Skeletal muscle tissue (tissue), 4 donors: ENCODE data around the gene MRPS5. TPM values are rescaled to one million over a fixed set of nuclear protein-coding genes. Genes with fewer than 3 reads are reported as not detected.
"Not testable (repeated sequence)": the region's sequence is repeated elsewhere in the genome, so short reads cannot be mapped to it uniquely, and the experiment has no call there.

Experiments
- H3K27ac ChIP-seq: one replicate; pipeline ENCODE4 v1.7.0; 2013; ENCODE audit warnings: mild to moderate bottlenecking, low read depth, low read length, inconsistent platforms
- H3K27me3 ChIP-seq, 3 donors: one replicate each; pipeline ENCODE4 v1.7.0; 2013; ENCODE audit warnings: low read length in 3 of 3; ENCODE audit not compliant: control insufficient read depth in 3 of 3, insufficient read depth in 3 of 3
- H3K36me3 ChIP-seq, 3 donors: one replicate each; pipeline ENCODE4 v1.7.0; 2013; ENCODE audit warnings: low read length in 3 of 3; ENCODE audit not compliant: control insufficient read depth in 3 of 3, insufficient read depth in 3 of 3
- H3K4me1 ChIP-seq, 3 donors: one replicate each; pipeline ENCODE4 v1.7.0; 2013; ENCODE audit warnings: low read length in 3 of 3, mild to moderate bottlenecking in 3 of 3; ENCODE audit not compliant: control insufficient read depth in 3 of 3, insufficient read depth in 3 of 3
- H3K4me3 ChIP-seq, 3 donors: one replicate each; pipeline ENCODE4 v1.7.0; 2013; ENCODE audit warnings: low read length in 3 of 3
- H3K9ac ChIP-seq, 3 donors: one replicate each; pipeline ENCODE4 v1.7.0; 2013; ENCODE audit warnings: low read length in 3 of 3, mild to moderate bottlenecking in 3 of 3, moderate library complexity in 2 of 3, low read depth in 1 of 3
- H3K9me3 ChIP-seq, 3 donors: one replicate each; pipeline ENCODE4 v1.7.0; 2013; ENCODE audit warnings: low read length in 3 of 3; ENCODE audit not compliant: control insufficient read depth in 3 of 3
- total RNA-seq: library from RNA; depleted of rRNA; stranded (reverse); fragments of >200 nt; gene quantifications from one replicate; pipeline ENCODE4 v1.2.3, GENCODE V29; 2014
- donor health status: Osteomylitis.

The MRPS5 gene
- total RNA-seq, 1 donor from 2014 or later, result 36.5 TPM

DNA sequence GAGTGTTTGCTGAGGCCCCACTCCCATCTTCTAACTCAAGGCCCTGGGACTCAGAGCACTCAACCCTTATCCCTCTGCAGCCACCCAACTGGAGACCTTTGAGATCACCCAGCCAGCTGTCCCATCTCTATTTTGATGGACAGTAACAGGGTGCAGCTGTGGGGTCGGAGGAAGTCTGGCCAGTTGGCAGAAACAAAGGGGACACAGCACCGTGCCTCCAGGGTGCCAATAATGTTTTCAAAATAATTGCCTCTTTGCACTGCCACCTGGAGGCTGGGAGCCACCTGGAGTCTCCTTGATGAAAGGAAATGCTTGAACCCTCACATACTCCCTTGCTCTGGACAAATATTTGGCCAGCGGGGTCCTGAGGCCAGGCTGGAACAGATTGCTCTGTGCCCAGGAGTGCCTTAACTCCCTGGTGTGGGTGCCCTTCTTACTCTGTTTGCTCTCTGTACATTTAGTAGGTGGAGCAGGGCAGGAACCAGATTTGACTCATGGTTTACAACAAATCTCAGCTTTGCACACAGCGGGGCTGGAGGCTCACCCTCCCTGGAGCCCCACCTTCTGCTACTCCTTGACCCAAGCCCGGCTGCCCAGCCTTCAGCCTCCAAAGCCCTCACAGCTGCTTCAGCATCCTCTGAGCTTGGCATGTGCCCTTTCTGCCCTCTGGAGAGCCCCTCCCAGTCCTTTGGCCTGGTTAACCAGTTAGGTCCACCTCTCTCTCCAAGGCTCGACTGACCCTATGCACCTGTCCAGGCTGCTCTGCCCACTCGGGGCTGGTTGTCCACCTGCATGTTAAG lies 78.9 kb downstream of the MRPS5 start:
- Histone ChIP-seq H3K9me3 (no peaks in the 10 kb centered on the region), H3K36me3 (no peaks in the 10 kb centered on the region), H3K4me1 (peaks cover 16 to 21% (median 18%) of the 10 kb centered on the region in 3 donors), H3K4me3 (peak overlapping the region; percentile 19 to 60 (median 57)), H3K27me3 (peaks cover 0 to 2% (median 0%) of the 10 kb centered on the region in 3 donors), H3K27ac (peak overlapping the region; percentile 83), H3K9ac (peak overlapping the region in 2 of 3 donors; percentile 1 to 57)

- H3K27me3 ChIP-seq, result peaks cover 0 to 2% (median 0%) of the 10 kb centered on the region in 3 donors
- no peak overlapping the region for H3K4me3 ChIP-seq
- no peaks in the 10 kb centered on the region for H3K36me3 ChIP-seq
- no peaks in the 10 kb centered on the region for H3K9me3 ChIP-seq
- H3K27ac ChIP-seq, result no peak overlapping the region
- peaks cover 16 to 21% (median 18%) of the 10 kb centered on the region in 3 donors for H3K4me1 ChIP-seq
- no peak overlapping the region for H3K9ac ChIP-seq
Observed at GRCh38 chr2:95041824-95042442, 79.7 kb downstream of the MRPS5 start.

DNA sequence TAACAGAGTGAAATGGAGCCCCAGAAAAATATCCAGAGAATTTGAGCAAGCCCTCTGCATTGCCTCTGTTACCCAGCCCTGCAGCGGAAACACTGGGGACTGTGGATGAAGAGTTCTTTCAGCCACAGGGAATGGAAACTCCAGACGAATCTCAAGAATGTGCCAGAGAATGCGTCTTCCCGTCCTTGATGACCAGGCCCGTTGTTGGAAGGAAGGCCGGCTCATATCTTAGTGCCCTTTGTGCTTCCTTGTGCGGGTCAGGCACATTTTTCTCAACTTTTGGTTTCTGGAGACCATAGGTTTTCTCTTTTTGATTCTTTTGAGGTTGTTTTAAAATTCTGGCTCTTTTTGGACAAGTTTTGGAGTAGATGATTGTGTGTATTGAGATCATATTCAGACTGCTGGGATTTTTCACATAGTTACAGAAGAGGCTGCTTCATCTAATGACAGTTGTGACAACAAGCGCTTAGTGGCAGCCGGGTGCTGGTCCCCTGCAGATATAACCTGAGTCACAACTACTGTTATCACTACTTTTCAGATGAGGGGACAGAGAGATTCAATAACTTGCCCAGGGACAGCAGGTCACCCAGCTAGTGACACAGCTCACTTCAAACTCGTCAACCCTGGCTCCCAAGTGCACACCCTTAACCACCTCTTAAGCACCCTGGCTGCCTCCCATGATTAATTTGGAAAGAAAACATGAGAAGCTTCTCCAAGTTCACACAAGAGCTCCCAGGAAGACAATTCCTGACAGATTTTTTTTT lies 80.4 kb downstream of the MRPS5 start:
- H3K36me3 ChIP-seq, result no peaks in the 10 kb centered on the region

DNA sequence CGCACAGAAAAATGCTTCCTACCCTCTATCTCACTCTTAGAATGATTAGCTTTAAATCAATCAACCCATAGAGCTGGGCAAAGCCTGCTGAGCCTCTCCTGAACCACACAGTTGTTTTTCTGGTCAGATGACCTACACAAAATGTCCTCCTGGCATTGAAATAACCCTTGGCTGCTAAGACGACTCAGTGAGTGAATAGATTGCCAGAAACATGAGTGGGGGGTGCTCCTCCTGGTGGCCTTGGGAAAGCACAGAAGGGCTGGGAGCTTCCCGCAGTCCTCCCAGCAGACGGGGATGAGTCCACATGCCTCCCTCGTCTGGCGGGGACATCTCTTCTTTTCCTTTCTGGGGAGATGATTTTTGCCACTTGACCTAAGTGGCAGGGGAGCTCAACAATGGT lies 81.2 kb downstream of the MRPS5 start:
- no peaks in the 10 kb centered on the region for H3K36me3 ChIP-seq
- no peaks in the 10 kb centered on the region for H3K9me3 ChIP-seq
- no peak overlapping the region for H3K4me3 ChIP-seq
- H3K9ac ChIP-seq, result no peak overlapping the region
- H3K27ac ChIP-seq, result no peak overlapping the region
- peaks cover 0 to 2% (median 0%) of the 10 kb centered on the region in 3 donors for H3K27me3 ChIP-seq
- H3K4me1 ChIP-seq, result peaks cover 16 to 21% (median 18%) of the 10 kb centered on the region in 3 donors

More for the DNA sequence above, 80.4 kb downstream of the MRPS5 start:
- H3K27ac ChIP-seq, result no peak overlapping the region
- H3K4me3 ChIP-seq, result no peak overlapping the region
- H3K9me3 ChIP-seq, result no peaks in the 10 kb centered on the region
- H3K4me1 ChIP-seq, result peaks cover 16 to 21% (median 18%) of the 10 kb centered on the region in 3 donors
- H3K9ac ChIP-seq, result no peak overlapping the region
- peaks cover 0 to 2% (median 0%) of the 10 kb centered on the region in 3 donors for H3K27me3 ChIP-seq

- no peak overlapping the region for H3K4me3 ChIP-seq
- no peak overlapping the region for H3K9ac ChIP-seq
- no peak overlapping the region for H3K27ac ChIP-seq
- H3K4me1 ChIP-seq, result peaks cover 16 to 21% (median 18%) of the 10 kb centered on the region in 3 donors
- no peaks in the 10 kb centered on the region for H3K36me3 ChIP-seq
- H3K27me3 ChIP-seq, result peaks cover 0 to 6% (median 1%) of the 10 kb centered on the region in 3 donors
- no peaks in the 10 kb centered on the region for H3K9me3 ChIP-seq
Observed at GRCh38 chr2:95039978-95040377, 81.6 kb downstream of the MRPS5 start.

GRCh38 chr2:95039363-95039762 lies 82.2 kb downstream of the MRPS5 start:
- H3K27me3 ChIP-seq, result peaks cover 0 to 12% (median 5%) of the 10 kb centered on the region in 3 donors
- H3K27ac ChIP-seq, result no peak overlapping the region
- peaks cover 16 to 21% (median 18%) of the 10 kb centered on the region in 3 donors for H3K4me1 ChIP-seq
- H3K4me3 ChIP-seq, result no peak overlapping the region
- H3K9me3 ChIP-seq, result no peaks in the 10 kb centered on the region
- no peak overlapping the region for H3K9ac ChIP-seq
- no peaks in the 10 kb centered on the region for H3K36me3 ChIP-seq

GRCh38 chr2:95038635-95039298 lies 82.8 kb downstream of the MRPS5 start:
- H3K27ac ChIP-seq, result no peak overlapping the region

GRCh38 chr2:95037841-95038585 lies 83.6 kb downstream of the MRPS5 start:
- H3K27ac ChIP-seq, H3K36me3 ChIP-seq, H3K9me3 ChIP-seq, H3K4me3 ChIP-seq, H3K9ac ChIP-seq: not testable (repeated sequence)
- H3K4me1 ChIP-seq, result peaks cover 7 to 11% (median 9%) of the 10 kb centered on the region in 3 donors
- H3K27me3 ChIP-seq, result peaks cover under 1 to 22% (median 8%) of the 10 kb centered on the region in 3 donors

More at GRCh38 chr2:95038635-95039298, 82.8 kb downstream of the MRPS5 start:
- Histone ChIP-seq H3K9ac (no peak overlapping the region), H3K9me3 (no peaks in the 10 kb centered on the region), H3K36me3 (no peaks in the 10 kb centered on the region), H3K27me3 (peaks cover 0 to 17% (median 8%) of the 10 kb centered on the region in 3 donors), H3K4me1 (peaks cover 14 to 19% (median 17%) of the 10 kb centered on the region in 3 donors), H3K4me3 (no peak overlapping the region)

DNA sequence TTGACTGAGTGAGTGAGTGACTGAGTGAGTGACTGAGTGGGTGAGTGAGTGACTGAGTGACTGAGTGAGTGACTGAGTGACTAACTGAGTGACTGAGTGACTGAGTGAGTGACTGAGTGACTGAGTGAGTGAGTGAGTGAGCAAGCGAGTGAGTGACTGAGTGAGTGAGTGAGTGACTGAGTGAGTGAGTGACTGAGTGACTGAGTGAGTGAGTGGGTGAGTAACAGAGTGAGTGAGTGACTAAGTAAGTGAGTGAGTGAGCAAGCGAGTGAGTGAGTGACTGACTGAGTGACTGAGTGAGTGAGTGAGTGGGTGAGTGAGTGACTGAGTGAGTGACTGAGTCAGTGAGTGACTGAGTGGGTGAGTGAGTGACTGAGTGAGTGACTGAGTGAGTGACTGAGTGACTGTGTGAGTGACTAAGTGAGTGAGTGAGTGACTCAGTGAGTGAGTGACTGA lies 84.2 kb downstream of the MRPS5 start:
- H3K27me3 ChIP-seq, result peaks cover 6 to 23% (median 12%) of the 10 kb centered on the region in 3 donors
- no peak overlapping the region for H3K4me3 ChIP-seq
- peaks cover 3 to 5% (median 4%) of the 10 kb centered on the region in 3 donors for H3K4me1 ChIP-seq
- no peaks in the 10 kb centered on the region for H3K36me3 ChIP-seq
- no peak overlapping the region for H3K9ac ChIP-seq
- no peak overlapping the region for H3K27ac ChIP-seq
- H3K9me3 ChIP-seq, result no peaks in the 10 kb centered on the region
